ENCODE measurements around the gene SORBS1. TPM values are rescaled to one million over a fixed set of nuclear protein-coding genes. Genes with fewer than 3 reads are reported as not detected.

SORBS1 gene
- total RNA-seq, 6 experiments from 2014 or later: 56.4 to 97.9 (median 76.5) TPM

DNA sequence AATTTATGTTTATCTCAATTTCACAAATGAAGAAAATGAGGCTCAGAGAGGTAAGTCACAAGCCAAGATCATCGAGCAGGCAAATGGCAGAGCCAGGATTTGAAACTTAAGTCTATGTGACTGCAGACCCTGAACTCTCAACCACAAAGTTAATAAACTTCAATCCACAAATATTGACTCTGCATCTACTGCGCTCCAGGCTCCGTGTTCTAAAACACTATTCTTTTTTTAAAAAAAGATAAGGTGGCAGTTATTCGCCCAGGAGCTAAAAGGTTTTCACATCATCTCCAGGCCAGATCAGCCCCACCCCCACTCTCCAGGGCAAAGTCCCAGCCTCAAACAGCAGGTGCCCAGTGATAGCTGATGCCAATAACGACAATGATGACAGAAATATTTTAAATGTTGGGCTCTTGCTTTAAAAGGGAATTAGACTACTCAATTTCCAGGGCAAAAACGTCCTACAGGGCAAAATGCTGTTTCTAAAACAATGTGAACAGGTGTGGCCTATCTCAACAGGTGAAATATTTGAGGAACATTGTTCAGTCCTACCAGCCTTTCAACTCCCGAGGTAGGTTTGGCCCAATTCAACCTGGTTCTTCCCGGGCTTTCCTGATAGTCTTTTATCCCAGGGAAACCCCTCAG, 85.2 kb downstream of the SORBS1 start:
- ATAC-seq: peak; percentile 42 to 72 (median 52)
- peak; percentile 53 for TF ChIP-seq POLR2A (IDR thresholded peaks at IDR 0.05)
- TF ChIP-seq, protein P1, sequence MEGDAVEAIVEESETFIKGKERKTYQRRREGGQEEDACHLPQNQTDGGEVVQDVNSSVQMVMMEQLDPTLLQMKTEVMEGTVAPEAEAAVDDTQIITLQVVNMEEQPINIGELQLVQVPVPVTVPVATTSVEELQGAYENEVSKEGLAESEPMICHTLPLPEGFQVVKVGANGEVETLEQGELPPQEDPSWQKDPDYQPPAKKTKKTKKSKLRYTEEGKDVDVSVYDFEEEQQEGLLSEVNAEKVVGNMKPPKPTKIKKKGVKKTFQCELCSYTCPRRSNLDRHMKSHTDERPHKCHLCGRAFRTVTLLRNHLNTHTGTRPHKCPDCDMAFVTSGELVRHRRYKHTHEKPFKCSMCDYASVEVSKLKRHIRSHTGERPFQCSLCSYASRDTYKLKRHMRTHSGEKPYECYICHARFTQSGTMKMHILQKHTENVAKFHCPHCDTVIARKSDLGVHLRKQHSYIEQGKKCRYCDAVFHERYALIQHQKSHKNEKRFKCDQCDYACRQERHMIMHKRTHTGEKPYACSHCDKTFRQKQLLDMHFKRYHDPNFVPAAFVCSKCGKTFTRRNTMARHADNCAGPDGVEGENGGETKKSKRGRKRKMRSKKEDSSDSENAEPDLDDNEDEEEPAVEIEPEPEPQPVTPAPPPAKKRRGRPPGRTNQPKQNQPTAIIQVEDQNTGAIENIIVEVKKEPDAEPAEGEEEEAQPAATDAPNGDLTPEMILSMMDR (IDR thresholded peaks at IDR 0.05): no peak
- H3K9me3 ChIP-seq: no peaks in the 10 kb centered on the region

DNA sequence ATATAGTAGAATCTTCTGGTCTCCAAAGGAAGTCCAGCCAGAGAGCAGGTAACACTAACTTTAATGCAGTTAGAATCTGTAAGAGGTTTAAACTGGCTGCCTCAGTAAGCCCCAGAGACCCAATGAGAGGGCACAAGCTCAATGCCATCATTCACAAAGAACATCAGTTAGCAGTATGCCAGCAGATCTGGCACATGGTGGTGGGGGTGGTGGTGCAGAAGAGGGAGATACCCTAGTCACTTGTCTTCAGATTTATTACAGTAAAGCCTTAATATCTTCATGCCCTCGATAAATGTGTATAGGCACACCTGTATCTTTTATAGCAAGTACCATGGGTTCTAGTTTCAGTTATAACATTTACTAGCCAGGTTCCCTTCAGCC, 86.2 kb downstream of the SORBS1 start:
- ATAC-seq: no peak

More for the DNA sequence above, 85.2 kb downstream of the SORBS1 start:
- peaks cover 0 to 87% (median 42%) of the 10 kb centered on the region in 4 donors for H3K4me1 ChIP-seq
- no peaks in the 10 kb centered on the region for H3K27me3 ChIP-seq
- H3K4me3 ChIP-seq: no peak overlapping the region
- H3K36me3 ChIP-seq: no peaks in the 10 kb centered on the region
- intact Hi-C loops (cut with DNase I): no loop called here
- peak overlapping the region; percentile 78 to 97 (median 97) for H3K27ac ChIP-seq
- 27% methylated on average over 8 of the region's 8 CpGs for WGBS (ENCODE audit: insufficient coverage, low coverage, low lambda C conversion rate, missing lambda C conversion rate)
- peak; percentile 80 to 96 (median 91) for DNase-seq

DNA sequence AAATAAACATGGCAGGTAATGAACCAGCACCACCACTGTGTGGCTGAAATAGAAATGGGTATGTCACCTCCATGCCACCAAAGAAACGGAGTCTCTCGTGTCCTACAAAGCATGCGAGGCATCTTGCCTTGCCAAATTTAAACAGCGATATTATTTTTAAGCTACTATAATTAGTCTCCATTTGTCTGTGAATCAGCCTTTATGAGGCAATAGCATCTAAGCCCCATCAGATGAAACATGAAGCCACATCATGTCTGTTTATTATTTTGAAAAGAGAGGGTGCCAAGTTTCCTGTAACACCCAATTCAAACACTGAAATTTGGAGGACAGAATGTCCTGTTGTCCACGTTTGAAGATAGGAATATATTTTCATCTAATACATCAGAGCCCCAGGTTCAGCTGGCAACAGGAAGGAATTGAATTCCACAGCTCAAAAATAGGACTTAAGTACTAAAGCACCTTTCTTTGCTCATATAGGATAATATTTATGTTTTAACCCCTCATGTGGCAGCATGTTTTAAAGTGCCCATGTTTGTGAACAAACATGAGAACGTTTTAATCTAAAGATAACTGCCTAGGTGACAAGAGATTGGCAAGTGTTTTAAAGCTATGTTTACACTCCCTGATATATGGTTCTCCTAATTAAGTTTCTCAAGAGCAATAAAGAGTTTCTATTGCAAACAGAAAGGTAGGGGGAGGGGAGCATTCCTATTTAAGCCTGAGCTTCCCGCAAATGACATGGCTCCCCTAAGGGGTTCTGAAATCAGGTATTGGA, 86.8 kb downstream of the SORBS1 start:
- H3K27ac ChIP-seq: peak overlapping the region; percentile 78 to 97 (median 97)
- intact Hi-C loops (cut with DNase I): no loop called here

More for the DNA sequence above, 86.2 kb downstream of the SORBS1 start:
- H3K4me3 ChIP-seq: no peak overlapping the region
- H3K27me3 ChIP-seq: no peaks in the 10 kb centered on the region
- intact Hi-C loops (cut with DNase I): no loop called here
- peak overlapping the region; percentile 78 to 97 (median 97) for H3K27ac ChIP-seq
- no peaks in the 10 kb centered on the region for H3K36me3 ChIP-seq
- no peak for DNase-seq
- no peaks in the 10 kb centered on the region for H3K9me3 ChIP-seq
- TF ChIP-seq, protein P1 (IDR thresholded peaks at IDR 0.05): no peak
- TF ChIP-seq POLR2A (IDR thresholded peaks at IDR 0.05): no peak
- WGBS (ENCODE audit: insufficient coverage, low coverage, low lambda C conversion rate, missing lambda C conversion rate): 89% methylated on average over 1 of the region's 1 CpG
- H3K4me1 ChIP-seq: peaks cover 0 to 83% (median 35%) of the 10 kb centered on the region in 4 donors

DNA sequence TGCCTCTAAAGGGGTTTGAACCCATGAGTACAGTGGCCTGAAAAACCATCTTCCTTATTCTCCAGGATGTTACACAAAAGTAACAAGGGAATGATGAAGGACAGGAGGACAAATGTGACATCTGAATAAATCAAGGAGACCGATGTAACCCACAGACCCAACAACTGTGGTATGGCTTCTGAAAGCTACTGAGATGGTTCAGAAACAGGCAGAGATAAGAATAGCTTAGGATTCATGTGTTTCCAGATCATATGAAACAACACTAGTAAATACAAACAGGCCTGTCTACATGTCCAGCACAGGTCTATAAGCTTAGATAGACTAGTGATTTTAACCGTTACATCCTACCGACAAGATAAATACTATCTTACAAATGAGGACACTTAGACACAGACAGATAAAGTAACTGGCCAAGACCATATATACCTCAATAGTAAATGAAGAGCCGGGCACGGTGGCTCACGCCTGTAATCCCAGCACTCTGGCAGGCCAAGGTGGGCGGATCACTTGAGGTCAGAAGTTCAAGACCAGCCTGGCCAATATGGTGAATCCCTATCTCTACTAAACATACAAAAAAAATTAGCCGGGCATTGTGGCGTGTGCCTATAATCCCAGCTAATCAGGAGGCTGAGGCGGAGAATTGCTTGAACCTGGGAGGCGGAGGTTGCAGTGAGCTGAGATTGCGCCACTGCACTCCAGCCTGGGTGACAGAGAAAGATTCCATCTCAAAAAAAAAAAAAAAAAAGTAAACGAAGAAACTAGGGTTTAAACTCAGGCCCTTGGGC, 88.7 kb downstream of the SORBS1 start:
- intact Hi-C loops (cut with DNase I): no loop called here
- Histone ChIP-seq H3K27ac (peak overlapping the region; percentile 78 to 97 (median 97)), H3K9me3 (no peaks in the 10 kb centered on the region), H3K4me3 (no peak overlapping the region), H3K27me3 (no peaks in the 10 kb centered on the region), H3K4me1 (peaks cover 0 to 75% (median 26%) of the 10 kb centered on the region in 4 donors), H3K36me3 (no peaks in the 10 kb centered on the region)
- ATAC-seq (peak; percentile 18 to 52 (median 51)), DNase-seq (peak; percentile 52 to 85 (median 84))
- 52% methylated on average over 13 of the region's 13 CpGs for WGBS (ENCODE audit: insufficient coverage, low coverage, low lambda C conversion rate, missing lambda C conversion rate)
- TF ChIP-seq POLR2A (IDR thresholded peaks at IDR 0.05): peak; percentile 46
- TF ChIP-seq, protein P1 (IDR thresholded peaks at IDR 0.05): no peak

More for the DNA sequence above, 86.8 kb downstream of the SORBS1 start:
- H3K9me3 ChIP-seq: no peaks in the 10 kb centered on the region
- H3K4me1 ChIP-seq: peaks cover 0 to 84% (median 34%) of the 10 kb centered on the region in 4 donors
- 33% methylated on average over 7 of the region's 7 CpGs for WGBS (ENCODE audit: insufficient coverage, low coverage, low lambda C conversion rate, missing lambda C conversion rate)
- TF ChIP-seq, protein P1 (IDR thresholded peaks at IDR 0.05): peak in 1 of 4 donors; percentile 6
- peak; percentile 10 for TF ChIP-seq POLR2A (IDR thresholded peaks at IDR 0.05)
- H3K27me3 ChIP-seq: no peaks in the 10 kb centered on the region
- peak; percentile 2 to 56 (median 26) for ATAC-seq
- no peak for DNase-seq
- H3K4me3 ChIP-seq: no peak overlapping the region
- no peaks in the 10 kb centered on the region for H3K36me3 ChIP-seq
